ENCODE data around the gene QSOX2.

- TF ChIP-seq POLR2A (IDR thresholded peaks at IDR 0.05; ENCODE audit: low read depth, low read length) (no peak), POLR2AphosphoS5 (IDR thresholded peaks at IDR 0.05; ENCODE audit: low read depth, low read length) (no peak)
These were observed 55.0 kb downstream of the QSOX2 start for GRCh38 chr9:136190656-136191055.
